OCI-LY7 (cell line): Measurements from ENCODE around the gene SMG1.
"Not testable (repeated sequence)": the region's sequence is repeated elsewhere in the genome, so short reads cannot be mapped to it uniquely, and the experiment has no call there.

Source experiments
- CTCF ChIP-seq: fragments of 200-600 bp; sonication (generic); conservative IDR thresholded peaks from 2 replicates; pipeline ENCODE4 v1.5.1; 2014; ENCODE audit warnings: mild to moderate bottlenecking, antibody characterized with exemption, low read length, moderate library complexity, mixed read lengths
- EZH2phosphoT487 ChIP-seq: fragments of 200-600 bp; sonication (generic); IDR thresholded peaks from 2 replicates; pipeline ENCODE4 v1.6.1; 2018; ENCODE audit warnings: low read depth, borderline replicate concordance, mild to moderate bottlenecking, mixed run types, antibody characterized with exemption, low read length, moderate library complexity, mixed read lengths

GRCh38 chr16:18757960-18758660 lies 168.1 kb downstream of the SMG1 start:
- not testable (repeated sequence) for TF ChIP-seq CTCF, EZH2phosphoT487
